ENCODE data around the gene HM13. TPM values are rescaled to one million over a fixed set of nuclear protein-coding genes. Genes with fewer than 3 reads are reported as not detected.

HM13 gene
- total and polyA plus RNA-seq, 2 experiments from 2014 or later: 126 to 150 TPM

- no peak overlapping the region for H3K27ac Mint-ChIP-seq
These were observed 23.6 kb downstream of the HM13 start for GRCh38 chr20:31537890-31538289.

More at GRCh38 chr20:31537890-31538289, 23.6 kb downstream of the HM13 start:
- H3K4me2 ChIP-seq: no peak overlapping the region
- peaks cover 12% of the 10 kb centered on the region for H3K27me3 Mint-ChIP-seq (ENCODE audit: insufficient read depth, low read depth, poor library complexity)
- peaks cover 43% of the 10 kb centered on the region for H4K20me1 ChIP-seq (replicated peaks; ENCODE audit: insufficient read depth)
- no peaks in the 10 kb centered on the region; the same call in 2 of the 3 replicates for H3K9me3 Mint-ChIP-seq
- no peak overlapping the region for H3K27ac ChIP-seq (ENCODE audit: low read depth)
- H3K9me2 ChIP-seq (ENCODE audit: insufficient read depth): no peaks in the 10 kb centered on the region
- H2AFZ ChIP-seq: no peak overlapping the region
- H3K36me3 ChIP-seq (ENCODE audit: insufficient read depth): peaks cover 56% of the 10 kb centered on the region
- H3K4me1 ChIP-seq (ENCODE audit: insufficient read depth): no peaks in the 10 kb centered on the region
- peaks cover 68% of the 10 kb centered on the region for H3K36me3 Mint-ChIP-seq (ENCODE audit: low read depth)
- no peak overlapping the region for H3K4me3 ChIP-seq
- ATAC-seq (no peak), DNase-seq (ENCODE audit: low spot score) (no peak)
- H3K4me3 Mint-ChIP-seq: no peak overlapping the region
- H3K4me1 Mint-ChIP-seq: peaks cover 2% of the 10 kb centered on the region; the same call in 1 of the 3 replicates
- no peaks in the 10 kb centered on the region for H3K27me3 ChIP-seq (ENCODE audit: insufficient read depth)
- H3F3A ChIP-seq (replicated peaks; ENCODE audit: low read depth): peaks cover 44% of the 10 kb centered on the region
- TF ChIP-seq CREB1 (CRISPR knock-in tag; IDR thresholded peaks at IDR 0.05; ENCODE audit: low read depth) (no peak), ETS1 (IDR thresholded peaks at IDR 0.05) (no peak), JUNB (IDR thresholded peaks at IDR 0.05; ENCODE audit: unreplicated experiment) (no peak), EZH2phosphoT487 (IDR thresholded peaks at IDR 0.05; ENCODE audit: unreplicated experiment) (no peak), POLR2AphosphoS5 (IDR thresholded peaks at IDR 0.05; ENCODE audit: low read depth) (no peak), STAT1 (IDR thresholded peaks at IDR 0.05; ENCODE audit: unreplicated experiment) (no peak), EZH2 (IDR thresholded peaks at IDR 0.05; ENCODE audit: low read depth, unreplicated experiment) (no peak), ZNF114 (CRISPR knock-in tag; IDR thresholded peaks at IDR 0.05) (no peak), ZNF331 (CRISPR knock-in tag; IDR thresholded peaks at IDR 0.05; ENCODE audit: low read depth) (no peak), NANOG (IDR thresholded peaks at IDR 0.05; ENCODE audit: borderline replicate concordance) (no peak), ZNF462 (CRISPR knock-in tag; IDR thresholded peaks at IDR 0.05) (no peak)
- TF ChIP-seq, protein P1, sequence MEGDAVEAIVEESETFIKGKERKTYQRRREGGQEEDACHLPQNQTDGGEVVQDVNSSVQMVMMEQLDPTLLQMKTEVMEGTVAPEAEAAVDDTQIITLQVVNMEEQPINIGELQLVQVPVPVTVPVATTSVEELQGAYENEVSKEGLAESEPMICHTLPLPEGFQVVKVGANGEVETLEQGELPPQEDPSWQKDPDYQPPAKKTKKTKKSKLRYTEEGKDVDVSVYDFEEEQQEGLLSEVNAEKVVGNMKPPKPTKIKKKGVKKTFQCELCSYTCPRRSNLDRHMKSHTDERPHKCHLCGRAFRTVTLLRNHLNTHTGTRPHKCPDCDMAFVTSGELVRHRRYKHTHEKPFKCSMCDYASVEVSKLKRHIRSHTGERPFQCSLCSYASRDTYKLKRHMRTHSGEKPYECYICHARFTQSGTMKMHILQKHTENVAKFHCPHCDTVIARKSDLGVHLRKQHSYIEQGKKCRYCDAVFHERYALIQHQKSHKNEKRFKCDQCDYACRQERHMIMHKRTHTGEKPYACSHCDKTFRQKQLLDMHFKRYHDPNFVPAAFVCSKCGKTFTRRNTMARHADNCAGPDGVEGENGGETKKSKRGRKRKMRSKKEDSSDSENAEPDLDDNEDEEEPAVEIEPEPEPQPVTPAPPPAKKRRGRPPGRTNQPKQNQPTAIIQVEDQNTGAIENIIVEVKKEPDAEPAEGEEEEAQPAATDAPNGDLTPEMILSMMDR (conservative IDR thresholded peaks at IDR 0.05; ENCODE audit: low read depth in 2 of 2): no peak
- TF ChIP-seq, protein P2, sequence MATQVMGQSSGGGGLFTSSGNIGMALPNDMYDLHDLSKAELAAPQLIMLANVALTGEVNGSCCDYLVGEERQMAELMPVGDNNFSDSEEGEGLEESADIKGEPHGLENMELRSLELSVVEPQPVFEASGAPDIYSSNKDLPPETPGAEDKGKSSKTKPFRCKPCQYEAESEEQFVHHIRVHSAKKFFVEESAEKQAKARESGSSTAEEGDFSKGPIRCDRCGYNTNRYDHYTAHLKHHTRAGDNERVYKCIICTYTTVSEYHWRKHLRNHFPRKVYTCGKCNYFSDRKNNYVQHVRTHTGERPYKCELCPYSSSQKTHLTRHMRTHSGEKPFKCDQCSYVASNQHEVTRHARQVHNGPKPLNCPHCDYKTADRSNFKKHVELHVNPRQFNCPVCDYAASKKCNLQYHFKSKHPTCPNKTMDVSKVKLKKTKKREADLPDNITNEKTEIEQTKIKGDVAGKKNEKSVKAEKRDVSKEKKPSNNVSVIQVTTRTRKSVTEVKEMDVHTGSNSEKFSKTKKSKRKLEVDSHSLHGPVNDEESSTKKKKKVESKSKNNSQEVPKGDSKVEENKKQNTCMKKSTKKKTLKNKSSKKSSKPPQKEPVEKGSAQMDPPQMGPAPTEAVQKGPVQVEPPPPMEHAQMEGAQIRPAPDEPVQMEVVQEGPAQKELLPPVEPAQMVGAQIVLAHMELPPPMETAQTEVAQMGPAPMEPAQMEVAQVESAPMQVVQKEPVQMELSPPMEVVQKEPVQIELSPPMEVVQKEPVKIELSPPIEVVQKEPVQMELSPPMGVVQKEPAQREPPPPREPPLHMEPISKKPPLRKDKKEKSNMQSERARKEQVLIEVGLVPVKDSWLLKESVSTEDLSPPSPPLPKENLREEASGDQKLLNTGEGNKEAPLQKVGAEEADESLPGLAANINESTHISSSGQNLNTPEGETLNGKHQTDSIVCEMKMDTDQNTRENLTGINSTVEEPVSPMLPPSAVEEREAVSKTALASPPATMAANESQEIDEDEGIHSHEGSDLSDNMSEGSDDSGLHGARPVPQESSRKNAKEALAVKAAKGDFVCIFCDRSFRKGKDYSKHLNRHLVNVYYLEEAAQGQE (IDR thresholded peaks at IDR 0.05; ENCODE audit: unreplicated experiment): no peak
- H3K79me2 ChIP-seq (replicated peaks; ENCODE audit: insufficient read depth): peaks cover 3% of the 10 kb centered on the region; the same call in 1 of the 2 replicates

All from GM23338 (cell line).